Inflammatory macrophage (primary cell): ENCODE measurements around the gene ATMIN.

Experiments
- DNase-seq, 2 donors: peaks; one replicate each; pipeline ENCODE4 v3.0.0-alpha.2; 2020 to 2022

The ATMIN gene

DNA sequence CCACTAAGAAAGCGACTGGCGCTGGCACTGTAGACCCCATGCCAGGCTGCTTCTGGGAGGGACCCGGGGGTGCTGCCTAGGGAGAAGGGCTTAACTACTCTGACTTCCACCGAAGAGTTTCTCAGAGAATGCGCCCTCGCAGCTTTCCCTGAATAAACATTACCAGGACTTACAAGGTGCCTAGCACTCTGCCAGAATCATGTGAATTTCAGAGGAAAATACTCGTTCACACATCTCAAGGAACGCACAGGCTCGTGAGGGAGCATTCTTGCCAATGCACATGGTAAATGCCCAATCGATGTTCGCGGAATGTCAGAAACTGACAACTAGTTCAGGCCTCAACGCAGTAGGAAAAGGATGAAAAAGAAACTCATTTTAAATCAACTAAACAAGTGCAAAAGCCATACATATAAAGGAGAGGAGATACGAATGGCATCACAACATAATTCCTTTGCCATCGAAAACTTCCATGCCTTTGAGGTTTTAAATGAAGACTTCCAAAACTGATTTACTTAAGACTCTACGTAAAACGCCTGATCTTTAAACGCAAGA is 30.0 kb upstream of the ATMIN start:
- DNase-seq = no peak

DNA sequence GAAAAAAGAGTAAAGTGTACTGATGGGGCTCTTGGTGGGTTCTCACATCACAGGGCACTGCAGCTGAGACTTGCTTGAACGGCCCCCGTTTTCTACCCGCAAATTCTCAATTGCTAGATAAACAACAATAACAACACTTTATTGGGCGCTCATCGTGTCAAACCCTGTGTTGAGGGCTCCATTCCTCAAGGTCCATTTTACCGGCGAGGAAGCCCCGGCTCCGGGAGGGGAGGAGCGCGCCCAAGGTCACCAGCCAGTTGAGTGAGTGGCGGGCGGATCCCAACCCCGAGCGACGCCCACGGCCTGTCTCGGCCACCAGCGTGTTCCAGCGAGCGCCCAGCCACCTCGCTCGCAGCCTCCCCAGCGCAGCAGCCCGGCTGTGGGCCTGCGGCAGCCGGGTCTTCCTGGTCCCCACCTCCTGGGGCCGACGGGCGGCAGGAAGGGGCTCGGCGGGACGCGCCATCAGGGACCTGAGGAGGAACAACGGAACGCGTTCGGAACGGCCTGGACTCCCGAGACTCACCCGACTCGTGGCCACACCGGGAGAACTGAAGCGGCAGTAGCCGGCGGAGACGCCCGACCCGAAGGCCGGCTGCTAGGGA is 29.3 kb upstream of the ATMIN start:
- peak; percentile 77 to 88 for DNase-seq

DNA sequence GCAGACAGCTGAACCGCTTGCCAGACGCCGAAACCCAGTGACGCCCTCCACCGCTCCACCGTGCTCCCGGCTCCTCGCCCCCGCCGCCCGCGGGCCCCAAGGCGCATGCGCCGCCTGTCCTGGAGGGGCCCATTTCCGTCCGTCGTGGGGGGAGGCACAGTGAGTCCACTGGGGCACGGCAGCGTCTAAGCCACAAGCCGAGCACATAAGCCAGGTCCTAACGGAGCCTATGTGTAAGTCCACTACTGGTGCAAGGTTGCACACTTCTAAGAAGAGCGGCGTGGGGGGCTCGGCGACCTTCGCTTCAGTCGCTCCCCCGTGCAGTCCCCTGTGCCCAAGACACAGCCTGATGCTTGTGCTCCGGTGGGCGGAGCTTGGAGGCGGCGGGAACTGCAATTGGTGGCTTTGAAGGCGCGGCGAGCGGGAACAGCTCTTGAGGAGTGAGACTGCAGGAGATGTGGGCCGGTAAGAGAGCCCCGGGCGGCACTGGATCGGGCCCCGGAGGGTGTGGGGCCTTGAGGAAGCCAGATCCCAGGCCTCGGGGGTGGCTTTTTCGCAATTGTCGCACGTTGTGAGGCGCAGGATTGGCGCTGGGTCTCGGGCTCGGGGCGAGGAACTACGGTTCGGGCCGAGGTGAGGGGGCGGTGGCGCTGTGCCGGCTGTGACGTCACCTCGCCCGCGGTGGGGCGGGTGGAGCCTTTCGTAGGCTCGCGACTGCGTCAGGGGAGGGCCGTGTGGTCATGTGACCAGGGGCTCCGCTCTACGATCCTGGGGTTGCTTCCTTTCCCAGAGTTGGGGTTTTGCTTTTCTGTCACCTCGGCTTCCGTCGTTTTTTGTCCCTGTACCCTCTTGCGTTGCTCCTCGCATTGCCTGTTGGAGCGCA is 28.6 kb upstream of the ATMIN start, which contains the start of the genes CENPN and CMC2:
CENPN (plus strand) TSS at position 402 of the 883 bp plus-strand sequence. CDS start 4,726 bp downstream, outside the sequence.
CMC2 (minus strand) TSS at position 73 of the 883 bp plus-strand sequence. CDS start 9,491 bp downstream, outside the sequence.
- peak; percentile 99 for DNase-seq

DNA sequence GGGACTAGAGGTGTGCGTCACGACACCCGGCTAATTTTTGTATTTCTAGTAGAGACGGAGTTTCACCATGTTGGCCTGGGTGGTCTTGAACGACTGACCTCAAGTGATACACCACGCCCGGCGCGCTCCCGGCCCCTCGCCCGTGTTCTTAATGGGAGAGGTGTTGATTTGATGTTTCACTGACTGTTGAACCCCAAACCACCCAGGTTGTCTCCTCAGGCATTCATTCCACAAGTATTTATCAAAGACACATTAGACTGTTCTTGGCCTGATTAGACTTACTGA is 27.2 kb upstream of the ATMIN start:
- DNase-seq = no peak

DNA sequence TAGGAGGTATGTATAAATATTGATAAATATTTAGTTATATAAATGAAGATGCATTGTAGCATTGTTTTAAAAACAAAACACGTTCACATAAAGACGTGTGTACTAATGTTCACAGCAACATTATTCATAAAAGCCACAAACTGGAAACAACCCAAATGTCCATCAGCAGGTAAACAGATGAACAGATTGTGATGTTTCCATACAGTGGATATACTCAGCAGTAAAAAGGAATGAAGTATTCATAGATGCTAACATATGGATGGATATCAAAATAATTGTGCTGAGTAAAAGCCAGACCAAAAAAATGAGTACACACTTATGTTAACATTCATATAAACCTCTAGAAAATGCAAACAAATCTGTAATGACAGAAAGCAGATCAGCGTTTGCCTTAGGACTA is 22.7 kb upstream of the ATMIN start:
- no peak for DNase-seq

DNA sequence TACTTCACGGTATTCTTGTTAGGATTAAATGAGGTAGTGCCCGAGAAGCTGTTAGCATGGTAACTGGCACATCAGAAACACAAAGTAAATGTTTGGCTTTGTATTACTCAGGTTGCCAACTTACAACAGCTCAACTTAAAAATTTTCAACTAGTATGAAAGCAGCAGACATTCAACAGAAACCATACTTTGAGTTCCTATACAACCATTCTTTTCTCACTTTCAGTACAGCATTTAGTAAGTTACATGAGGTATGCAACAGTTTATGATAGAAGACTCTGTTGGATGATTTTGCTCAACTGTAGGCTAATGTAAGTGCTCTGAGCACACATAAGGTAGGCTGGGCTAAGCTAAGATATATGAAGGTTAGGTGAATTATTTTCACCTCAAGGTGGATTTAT is 21.0 kb upstream of the ATMIN start:
- DNase-seq = no peak

DNA sequence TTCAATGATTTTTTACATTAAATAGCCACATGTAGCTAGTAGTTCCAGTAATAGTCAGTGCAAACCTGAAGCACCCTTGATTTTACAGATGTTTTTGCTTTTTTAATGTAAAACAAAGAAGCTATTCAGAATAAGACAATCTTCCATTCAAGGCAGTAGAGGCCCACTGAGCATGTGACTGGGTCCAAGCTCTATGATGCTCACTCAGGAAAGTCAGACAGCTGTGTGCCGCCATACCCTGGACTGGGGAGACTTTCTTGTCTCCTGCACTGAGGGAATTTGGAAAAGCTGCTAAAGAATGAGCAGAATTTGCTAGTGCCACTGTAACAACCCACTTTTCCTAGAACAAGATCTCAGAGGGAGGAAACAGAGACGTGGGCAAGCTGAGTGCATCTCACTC is 17.1 kb upstream of the ATMIN start:
- no peak for DNase-seq

DNA sequence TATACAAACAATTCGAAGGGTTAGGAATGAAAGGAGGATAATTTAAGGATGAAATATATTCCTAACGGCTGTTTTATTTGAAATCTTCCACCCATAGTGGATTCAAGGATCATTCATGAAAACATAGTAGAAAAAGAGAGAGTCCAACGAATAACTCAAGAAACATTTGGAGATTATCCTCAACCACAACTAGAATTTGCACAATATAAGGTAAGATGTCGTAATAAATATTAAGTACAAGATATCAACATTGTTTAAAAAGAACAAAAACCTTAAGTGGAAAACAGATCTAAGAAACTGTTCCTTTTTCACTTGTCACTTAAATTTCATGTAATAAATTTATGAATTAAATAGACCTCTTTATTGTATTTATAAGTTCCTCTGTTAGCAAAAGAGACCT is 9.2 kb upstream of the ATMIN start:
- no peak for DNase-seq

DNA sequence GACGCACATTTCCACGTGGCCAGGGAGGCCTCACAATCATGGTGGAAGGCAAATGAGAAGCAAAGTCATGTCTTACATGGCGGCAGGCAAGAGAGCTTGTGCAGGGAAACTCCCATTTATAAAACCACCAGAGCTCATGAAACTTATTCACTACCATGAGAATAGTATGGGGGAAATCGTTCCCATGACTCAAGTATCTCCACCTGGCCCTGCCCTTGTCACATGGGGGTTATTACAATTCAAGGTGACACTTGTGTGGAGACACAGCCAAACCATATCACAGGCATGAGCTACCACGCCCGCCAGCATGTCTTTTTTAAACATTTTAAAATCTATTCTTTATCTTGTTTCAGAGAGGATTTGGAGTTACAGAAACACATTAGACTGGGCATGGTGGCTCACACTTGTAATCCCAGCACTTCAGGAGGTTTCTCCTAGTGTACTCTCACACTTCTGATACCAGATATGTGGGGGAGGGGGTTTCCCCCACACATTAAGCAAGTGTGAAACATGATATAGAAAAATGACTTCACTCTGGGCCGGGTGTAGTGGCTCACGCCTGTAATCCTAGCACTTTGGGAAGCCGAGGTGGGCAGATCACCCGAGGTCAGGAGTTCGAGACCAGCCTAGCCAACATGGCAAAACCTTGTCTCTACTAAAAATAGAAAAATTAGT is 5.6 kb upstream of the ATMIN start:
- DNase-seq = no peak

DNA sequence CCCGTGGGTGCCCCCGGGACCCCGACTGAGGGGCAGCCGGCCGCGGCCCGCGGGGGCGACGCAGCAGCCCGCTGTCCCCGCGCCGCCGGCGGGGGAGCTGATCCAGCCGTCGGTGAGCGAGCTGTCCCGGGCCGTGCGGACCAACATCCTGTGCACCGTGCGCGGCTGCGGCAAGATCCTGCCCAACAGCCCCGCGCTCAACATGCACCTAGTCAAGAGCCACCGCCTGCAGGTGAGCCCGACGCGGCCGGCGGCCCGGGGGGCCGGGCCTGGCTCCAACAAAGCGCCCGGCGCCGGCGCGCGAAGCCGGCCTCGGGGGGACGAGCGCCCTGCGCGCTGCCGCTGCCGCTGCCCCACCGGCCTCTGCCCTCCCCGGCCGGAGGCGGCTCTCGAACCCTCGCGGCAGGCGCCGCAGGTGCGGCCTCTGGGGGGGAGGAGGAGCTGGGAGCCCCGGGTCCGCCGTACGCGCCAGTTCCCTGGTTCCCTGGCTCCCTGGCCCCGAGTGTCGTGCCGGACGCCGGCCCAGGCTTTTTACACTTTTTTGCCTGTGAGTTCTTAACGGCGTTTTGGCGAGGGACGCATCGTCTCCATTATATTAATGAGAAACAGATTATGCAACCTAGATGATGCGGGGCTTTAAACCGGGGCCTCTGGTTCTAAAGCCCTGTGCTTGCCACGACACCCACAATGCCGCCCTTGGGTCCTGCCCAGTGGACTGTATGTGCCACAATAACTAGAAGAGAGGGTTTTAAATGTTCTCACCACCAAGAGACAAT is 521 bp downstream of the ATMIN start:
- DNase-seq = peak in 1 of 2 donors; percentile 7

DNA sequence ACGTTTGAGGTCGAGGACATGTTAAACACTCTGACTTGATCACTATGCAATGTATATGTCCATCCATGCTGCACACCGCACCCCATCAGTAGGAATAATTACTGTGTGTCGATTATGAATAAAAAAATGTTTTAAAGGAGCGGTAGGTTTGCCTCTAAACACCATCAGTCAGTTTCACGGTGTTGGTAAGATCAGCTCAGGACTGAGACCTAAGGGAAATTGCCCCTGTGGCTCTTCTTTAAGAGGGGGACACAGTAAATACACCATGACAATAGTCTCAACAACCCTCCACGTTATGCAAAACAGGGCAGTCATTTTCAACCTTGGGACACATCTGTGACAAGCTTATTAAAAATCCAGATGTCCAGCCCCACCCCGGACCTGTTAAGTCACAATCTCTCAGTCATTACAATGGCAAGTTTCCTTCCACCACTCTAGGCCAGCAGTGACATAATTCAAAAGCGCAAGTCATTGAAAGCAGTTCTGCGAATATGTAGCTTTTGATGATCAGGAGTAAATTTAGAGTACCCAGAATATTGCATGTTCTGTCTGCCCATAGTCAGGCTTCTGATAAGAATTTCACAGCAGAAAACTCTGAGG is 1.2 kb downstream of the ATMIN start:
- DNase-seq = peak; percentile 17 to 33

DNA sequence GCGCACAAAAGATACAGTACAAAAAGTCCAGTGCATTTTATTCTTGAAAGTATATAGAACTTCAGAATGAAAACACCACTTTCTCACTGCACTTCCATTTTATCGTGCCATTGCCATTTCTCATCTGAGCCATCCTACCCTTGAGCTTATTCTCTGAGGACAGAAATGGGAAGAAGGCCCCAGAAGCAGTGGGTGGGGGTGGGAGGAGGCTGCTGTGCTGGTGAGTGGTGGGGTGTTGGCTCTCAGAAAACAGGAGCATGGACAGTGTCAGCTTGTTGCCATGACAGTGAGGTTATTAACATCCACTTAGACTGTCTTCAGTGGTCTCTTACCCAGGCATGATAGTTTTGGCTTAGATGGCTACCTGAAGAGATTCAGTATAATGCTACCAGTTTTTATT is 4.5 kb downstream of the ATMIN start:
- DNase-seq = peak; percentile 15 to 62

DNA sequence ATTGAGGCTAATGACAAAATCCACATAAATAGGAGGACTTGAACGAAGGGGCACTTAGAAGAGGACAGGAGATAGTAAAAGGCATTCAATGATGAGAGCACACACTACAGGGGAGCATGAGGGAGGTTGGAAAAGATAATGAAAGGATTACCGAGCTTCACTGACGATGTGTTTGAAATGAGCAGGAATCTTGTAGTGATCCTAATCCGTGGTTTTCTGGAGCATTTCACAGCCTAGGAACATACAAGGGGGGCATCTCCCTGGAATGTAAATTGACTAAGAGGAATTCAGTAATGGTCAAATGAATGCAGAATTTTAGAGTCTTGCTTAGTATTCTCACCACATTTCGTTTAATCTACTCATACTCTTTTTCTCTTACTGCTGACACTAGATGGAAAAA is 5.2 kb downstream of the ATMIN start:
- DNase-seq = no peak

DNA sequence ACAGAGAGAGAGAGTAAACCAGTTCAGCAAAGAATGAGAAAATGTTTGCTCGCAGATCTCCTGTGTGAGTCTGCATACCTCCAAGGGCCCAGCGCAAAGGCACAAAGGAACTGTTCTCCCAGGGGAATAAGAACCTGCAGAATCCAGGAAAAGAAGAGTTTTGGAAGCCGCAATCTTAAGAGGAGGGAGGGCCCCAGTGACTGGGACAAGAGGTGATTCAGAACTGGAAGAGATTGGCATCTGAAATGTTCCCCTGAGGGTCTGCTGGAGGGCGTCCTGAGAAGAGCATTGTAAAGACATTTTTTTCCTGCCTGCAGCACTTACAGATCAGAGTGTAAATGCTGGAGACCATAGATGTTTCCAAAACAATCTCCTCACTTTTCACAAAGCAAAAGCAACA is 6.1 kb downstream of the ATMIN start:
- DNase-seq = no peak

DNA sequence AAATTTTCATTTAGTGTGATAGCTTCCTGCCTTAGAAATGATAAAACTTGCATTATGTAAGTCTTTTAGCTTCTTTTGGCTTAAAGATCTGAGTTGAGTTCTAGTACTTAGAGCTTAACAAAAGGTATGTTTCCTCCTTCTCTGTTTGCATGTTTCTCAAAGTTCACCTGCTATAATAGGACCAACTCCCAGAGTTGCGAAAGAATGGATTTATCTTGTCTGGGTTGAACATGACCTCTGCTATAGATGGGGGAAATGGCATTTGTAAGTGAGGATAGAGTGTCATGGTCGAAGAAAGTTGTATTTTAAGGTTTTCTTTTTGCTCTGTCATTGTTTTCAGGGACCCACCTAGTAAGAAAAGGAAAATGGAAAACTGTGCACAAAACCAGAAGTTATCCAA is 7.2 kb downstream of the ATMIN start:
- no peak for DNase-seq

DNA sequence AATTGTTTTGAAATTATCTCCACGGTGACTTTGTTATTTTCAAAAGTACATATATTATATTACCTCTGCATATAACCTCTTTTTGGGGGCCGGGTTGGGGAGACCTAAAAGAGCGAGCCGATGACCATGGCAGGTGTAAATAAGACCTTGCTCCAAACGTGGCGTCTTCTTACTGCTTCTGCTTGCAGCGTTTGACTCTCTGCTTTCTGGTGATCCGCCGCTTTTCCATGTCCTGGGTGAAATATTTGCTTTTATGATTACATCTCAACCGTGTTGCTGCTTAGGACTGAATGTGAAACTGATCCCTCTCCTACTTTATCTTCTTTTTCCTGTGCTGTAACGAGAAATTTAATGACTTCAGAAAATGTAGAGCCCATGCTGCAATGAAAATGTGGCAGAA is 18.1 kb downstream of the ATMIN start:
- no peak for DNase-seq

DNA sequence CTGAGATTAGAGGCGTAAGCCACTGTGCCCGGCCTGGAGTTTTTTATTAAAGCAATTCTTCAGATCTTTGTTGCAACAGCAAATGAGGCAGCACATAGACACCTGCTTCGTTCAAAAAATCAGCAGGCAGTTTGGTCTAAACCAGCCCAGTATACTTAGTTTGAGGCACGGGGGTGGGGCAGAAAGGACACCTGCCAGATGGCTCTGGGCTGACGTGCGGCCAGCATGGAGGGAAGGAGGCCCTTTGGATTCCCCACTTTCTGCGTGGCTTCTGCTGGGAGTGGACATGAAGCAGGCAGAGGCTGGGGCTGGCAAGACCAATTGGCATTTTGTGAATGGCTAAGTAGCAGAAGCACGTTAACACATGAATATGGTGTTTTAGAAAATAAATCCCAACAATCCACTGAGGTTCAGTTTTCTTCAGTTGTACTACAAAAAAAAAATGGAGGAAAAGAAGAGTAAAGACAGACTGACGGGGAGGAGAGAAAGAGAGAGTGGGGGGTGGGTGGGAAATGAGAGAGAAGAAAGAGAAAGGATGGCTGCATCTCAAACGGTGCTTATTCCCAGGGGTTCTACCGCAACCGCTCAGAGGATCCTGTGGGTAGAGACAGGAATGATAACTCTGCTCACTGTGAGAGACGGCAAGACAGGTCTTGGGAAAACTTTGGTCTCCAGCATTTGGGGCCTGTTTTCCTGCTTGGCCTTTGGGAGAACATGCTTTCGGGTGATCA is 25.1 kb downstream of the ATMIN start:
- no peak for DNase-seq

DNA sequence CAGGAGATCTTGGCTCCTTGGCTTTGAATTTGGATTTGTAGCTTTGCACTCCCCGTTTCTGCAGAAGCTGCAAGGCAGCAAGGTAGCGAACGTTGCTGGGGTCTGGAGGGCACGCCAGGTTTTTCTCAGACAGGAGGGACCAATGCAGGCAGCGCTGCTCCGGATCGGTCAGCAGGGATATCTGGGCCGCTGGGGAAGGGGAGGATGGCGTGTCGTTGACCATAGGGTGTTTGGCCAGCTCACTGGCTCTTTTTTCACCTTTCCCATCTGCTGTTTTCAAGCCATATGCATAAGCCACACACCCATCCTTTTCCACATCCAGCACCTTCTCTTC is 25.6 kb downstream of the ATMIN start:
- no peak for DNase-seq

DNA sequence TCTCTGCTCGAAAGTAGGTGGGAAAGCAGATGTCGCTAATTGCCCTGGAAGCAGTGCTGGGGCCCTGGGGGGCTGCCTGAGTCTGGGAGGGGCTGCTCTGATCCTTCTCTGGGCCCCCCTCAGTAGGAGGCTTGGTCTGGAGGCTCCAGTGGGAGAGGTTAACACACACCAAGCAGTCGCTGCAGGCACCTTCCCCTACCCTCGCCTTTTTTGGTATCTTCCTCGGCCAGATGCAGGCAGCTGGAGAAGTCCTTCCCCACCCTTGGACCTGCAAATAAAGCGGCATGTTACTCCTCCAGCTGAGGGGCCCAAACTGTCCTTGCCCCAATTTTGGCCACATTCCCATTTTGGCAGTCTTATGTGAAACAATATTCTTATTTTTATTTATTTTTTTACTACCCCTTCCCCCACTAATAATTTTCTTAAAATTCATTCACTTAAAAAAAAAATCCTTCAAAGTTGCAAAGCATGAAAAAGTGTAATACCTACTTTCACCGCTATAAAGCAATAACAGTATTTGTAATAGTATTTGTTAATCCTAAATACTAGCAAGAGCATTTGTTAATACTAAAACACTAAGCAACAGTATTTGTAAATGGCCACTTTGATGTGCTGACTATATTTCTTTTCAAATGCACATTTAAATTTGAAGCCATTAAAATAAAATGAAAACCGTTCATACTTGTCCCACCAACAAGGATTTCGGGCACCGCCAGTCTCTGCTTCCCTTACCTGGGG is 26.4 kb downstream of the ATMIN start:
- no peak for DNase-seq

DNA sequence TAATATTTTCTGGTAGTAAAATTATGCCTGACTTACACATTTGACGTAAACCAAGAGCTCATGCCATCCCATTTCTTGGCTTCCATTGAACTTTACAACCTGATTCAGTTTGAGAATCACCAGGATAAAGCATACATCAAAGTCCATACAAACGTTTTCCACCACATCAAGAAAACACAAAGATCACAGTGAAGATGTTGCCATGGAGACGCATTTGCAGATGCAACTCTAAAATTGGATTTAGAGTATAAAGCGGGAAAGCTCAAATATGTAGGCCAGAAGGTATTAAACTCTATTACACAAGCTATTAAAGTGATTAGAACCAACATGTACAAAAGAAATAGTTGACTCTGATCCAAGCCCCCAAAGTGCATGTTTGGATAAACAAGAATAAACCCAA is 31.0 kb downstream of the ATMIN start:
- no peak for DNase-seq

DNA sequence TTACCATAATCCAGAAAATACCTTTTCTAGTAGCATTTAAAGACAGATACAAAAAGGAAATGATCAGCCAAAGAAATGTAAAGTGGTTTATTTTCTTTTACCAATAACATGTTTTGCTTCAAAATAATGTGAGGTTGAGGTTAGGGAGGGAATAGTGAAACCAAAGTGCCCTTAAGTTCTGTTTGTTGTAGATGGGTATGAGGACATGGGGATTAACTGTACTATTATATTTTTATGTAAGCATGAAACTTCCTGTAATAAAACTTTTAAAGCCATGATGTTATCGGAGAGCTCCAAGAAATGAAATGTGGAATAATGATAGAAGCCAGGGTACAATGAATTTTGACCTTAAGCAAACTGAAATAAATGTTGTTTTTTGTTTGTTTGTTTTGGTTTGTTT is 31.5 kb downstream of the ATMIN start:
- no peak for DNase-seq
